Activated naive CD4-positive, alpha-beta T cell treated with anti-CD3 and anti-CD28 coated beads, Interleukin-2, amount 50 U/mL, for 16 hours (primary cell): Measurements from ENCODE around the gene EEF2K.
A peak's percentile ranks its signal among the peaks of the same experiment; 100 is the strongest.
"Not testable (repeated sequence)": the region's sequence is repeated elsewhere in the genome, so short reads cannot be mapped to it uniquely, and the experiment has no call there.

Experiments
- DNase-seq: peaks from one replicate; pipeline ENCODE4 v3.0.0-alpha.2; 2020

The EEF2K gene

GRCh38 chr16:22190081-22190775, 15.8 kb upstream of the EEF2K start:
- DNase-seq: peak; percentile 97

GRCh38 chr16:22190776-22191531, 15.1 kb upstream of the EEF2K start:
- peak; percentile 98 for DNase-seq

GRCh38 chr16:22191532-22192260, 14.4 kb upstream of the EEF2K start:
- DNase-seq: peak; percentile 33

GRCh38 chr16:22192261-22193062, 13.6 kb upstream of the EEF2K start:
- DNase-seq: peak; percentile 62

GRCh38 chr16:22193063-22193411, 13.0 kb upstream of the EEF2K start:
- DNase-seq: no peak

- no peak for DNase-seq
These were observed 11.2 kb upstream of the EEF2K start for GRCh38 chr16:22194707-22195444.

- DNase-seq: no peak
These were observed 10.7 kb upstream of the EEF2K start for GRCh38 chr16:22195445-22195694.

- DNase-seq: peak; percentile 84
These were observed 10.2 kb upstream of the EEF2K start for GRCh38 chr16:22195695-22196558.

GRCh38 chr16:22196559-22197168, 9.4 kb upstream of the EEF2K start:
- not testable (repeated sequence) for DNase-seq

- no peak for DNase-seq
These were observed 7.4 kb upstream of the EEF2K start for GRCh38 chr16:22198547-22199293.

GRCh38 chr16:22202261-22202637, 3.8 kb upstream of the EEF2K start:
- no peak for DNase-seq

- DNase-seq: no peak
These were observed 3.0 kb upstream of the EEF2K start for GRCh38 chr16:22203091-22203490.

- no peak for DNase-seq
These were observed 1.9 kb upstream of the EEF2K start for GRCh38 chr16:22204091-22204655.

- no peak for DNase-seq
These were observed 483 bp upstream of the EEF2K start for GRCh38 chr16:22205577-22206012.

GRCh38 chr16:22206842-22207714, 1.0 kb downstream of the EEF2K start:
- DNase-seq: peak; percentile 64

GRCh38 chr16:22207715-22208360, 1.8 kb downstream of the EEF2K start:
- DNase-seq: no peak

- no peak for DNase-seq
These were observed 4.2 kb downstream of the EEF2K start for GRCh38 chr16:22210285-22210684.

GRCh38 chr16:22210854-22211253, 4.8 kb downstream of the EEF2K start:
- DNase-seq: no peak
